Measurements from ENCODE around the gene THSD4. TPM values are rescaled to one million over a fixed set of nuclear protein-coding genes. Genes with fewer than 3 reads are reported as not detected.

THSD4 gene
- polyA plus RNA-seq, 2 of the 4 experiments (the other 2 are of a cell fraction) = 15.8 to 40.7 TPM

- TF ChIP-seq ZNF302 (CRISPR knock-in tag; IDR thresholded peaks at IDR 0.05) = no peak
- TF ChIP-seq RARB (CRISPR knock-in tag; IDR thresholded peaks at IDR 0.05) = 0 out of 2 replicates have a peak, but pooled peaks have one; percentile 21
- TF ChIP-seq KDM5A (IDR thresholded peaks at IDR 0.05) = no peak
- peak in 1 of 2 experiments; percentile 77; a peak in 4 of 5 replicates for TF ChIP-seq JUN (IDR thresholded peaks at IDR 0.05)
- peak; percentile 86 to 94 for TF ChIP-seq CEBPB (IDR thresholded peaks at IDR 0.05)
- TF ChIP-seq HOXB5 (CRISPR knock-in tag; IDR thresholded peaks at IDR 0.05) = peak; percentile 46; the same call in 1 of the 2 replicates
- TF ChIP-seq KDM1A (IDR thresholded peaks at IDR 0.05; ENCODE audit: low read depth) = no peak
- TF ChIP-seq ZSCAN20 (CRISPR knock-in tag; IDR thresholded peaks at IDR 0.05) = peak; percentile 82
- 0 out of 2 replicates have a peak, but pooled peaks have one; percentile 13 for TF ChIP-seq RCOR1 (IDR thresholded peaks at IDR 0.05; ENCODE audit: low read depth, low read length)
- TF ChIP-seq GATA3 (IDR thresholded peaks at IDR 0.05; ENCODE audit: borderline replicate concordance) = peak; percentile 84
- no peak for TF ChIP-seq FOXS1 (CRISPR knock-in tag; IDR thresholded peaks at IDR 0.05)
Observed at GRCh38 chr15:71294911-71295602, 179.8 kb downstream of the THSD4 start (continued).

- Histone ChIP-seq H3K4me1 (peaks cover 74% of the 10 kb centered on the region), H3K9me3 (peaks cover 7% of the 10 kb centered on the region; the same call in 1 of the 3 replicates), H3K4me3 (peak overlapping the region; percentile 1; the same call in 1 of the 3 replicates), H3K4me2 (peak overlapping the region; percentile 69), H3K27ac (peak overlapping the region; percentile 96 to 97)
- ATAC-seq (peak; percentile 52 to 66), DNase-seq (ENCODE audit: low read depth in 1 of 2, low spot score in 1 of 2) (peak; percentile 46 to 94), FAIRE-seq (no peak)
- CTCF ChIA-PET = interaction anchor here (0.8 to 3.8 kb wide), 13 partner anchors 13 to 505 kb away, joined by 3 to 20 read pairs (median 4); no protein-coding TSS in a partner anchor
- POLR2A ChIA-PET = interaction anchor here (0.6 to 2.3 kb wide), 11 partner anchors 17 to 505 kb away, joined by 3 to 22 read pairs (median 5); partner anchors contain the start of gene THSD4
- WGBS (ENCODE audit: missing lambda C conversion rate) = 0% methylated on average over 3 of the region's 3 CpGs
- TF ChIP-seq MAX (IDR thresholded peaks at IDR 0.05) = peak; percentile 14; the same call in 1 of the 2 replicates
- TF ChIP-seq BCL3 (IDR thresholded peaks at IDR 0.05) = peak; percentile 95; the same call in 2 of the 3 replicates
- peak; percentile 94 for TF ChIP-seq MAFK (IDR thresholded peaks at IDR 0.05; ENCODE audit: partially characterized antibody)
- no peak for TF ChIP-seq EHMT2 (IDR thresholded peaks at IDR 0.05; ENCODE audit: low read depth)
- TF ChIP-seq RCOR1 (IDR thresholded peaks at IDR 0.05; ENCODE audit: low read depth, low read length) = no peak
- no peak for TF ChIP-seq CBX2 (IDR thresholded peaks at IDR 0.05; ENCODE audit: borderline replicate concordance, low read depth)
- TF ChIP-seq MAZ (IDR thresholded peaks at IDR 0.05; ENCODE audit: borderline replicate concordance, low read depth, low read length) = no peak
- TF ChIP-seq FOSL2 (IDR thresholded peaks at IDR 0.05) = no peak; the same call in 1 of the 2 replicates
- TF ChIP-seq FOSL2 (CRISPR knock-in tag; IDR thresholded peaks at IDR 0.05) = peak; percentile 99
- peak; percentile 81 for TF ChIP-seq GATA3 (IDR thresholded peaks at IDR 0.05; ENCODE audit: borderline replicate concordance)
- no peak for TF ChIP-seq PHF8 (IDR thresholded peaks at IDR 0.05; ENCODE audit: borderline replicate concordance, low read depth)
- TF ChIP-seq TFCP2L1 (CRISPR knock-in tag; IDR thresholded peaks at IDR 0.05) = no peak
- TF ChIP-seq MYC (IDR thresholded peaks at IDR 0.05; ENCODE audit: borderline replicate concordance, low read length) = 0 out of 2 replicates have a peak, but pooled peaks have one; percentile 17
- no peak for TF ChIP-seq KDM1A (IDR thresholded peaks at IDR 0.05; ENCODE audit: low read depth)
- peak; percentile 19; the same call in 1 of the 2 replicates for TF ChIP-seq NPAS2 (CRISPR knock-in tag; IDR thresholded peaks at IDR 0.05; ENCODE audit: borderline replicate concordance)
- TF ChIP-seq, protein P1, sequence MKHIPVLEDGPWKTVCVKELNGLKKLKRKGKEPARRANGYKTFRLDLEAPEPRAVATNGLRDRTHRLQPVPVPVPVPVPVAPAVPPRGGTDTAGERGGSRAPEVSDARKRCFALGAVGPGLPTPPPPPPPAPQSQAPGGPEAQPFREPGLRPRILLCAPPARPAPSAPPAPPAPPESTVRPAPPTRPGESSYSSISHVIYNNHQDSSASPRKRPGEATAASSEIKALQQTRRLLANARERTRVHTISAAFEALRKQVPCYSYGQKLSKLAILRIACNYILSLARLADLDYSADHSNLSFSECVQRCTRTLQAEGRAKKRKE (CRISPR knock-in tag; IDR thresholded peaks at IDR 0.05; ENCODE audit: low read depth) = no peak
- TF ChIP-seq HOXB13 (CRISPR knock-in tag; IDR thresholded peaks at IDR 0.05; ENCODE audit: low read depth) = 0 out of 2 replicates have a peak, but pooled peaks have one; percentile 18
- TF ChIP-seq CEBPB (IDR thresholded peaks at IDR 0.05) = peak; percentile 98 to 99
- TF ChIP-seq FOXS1 (CRISPR knock-in tag; IDR thresholded peaks at IDR 0.05) = 0 out of 2 replicates have a peak, but pooled peaks have one; percentile 6
- TF ChIP-seq, protein P2, sequence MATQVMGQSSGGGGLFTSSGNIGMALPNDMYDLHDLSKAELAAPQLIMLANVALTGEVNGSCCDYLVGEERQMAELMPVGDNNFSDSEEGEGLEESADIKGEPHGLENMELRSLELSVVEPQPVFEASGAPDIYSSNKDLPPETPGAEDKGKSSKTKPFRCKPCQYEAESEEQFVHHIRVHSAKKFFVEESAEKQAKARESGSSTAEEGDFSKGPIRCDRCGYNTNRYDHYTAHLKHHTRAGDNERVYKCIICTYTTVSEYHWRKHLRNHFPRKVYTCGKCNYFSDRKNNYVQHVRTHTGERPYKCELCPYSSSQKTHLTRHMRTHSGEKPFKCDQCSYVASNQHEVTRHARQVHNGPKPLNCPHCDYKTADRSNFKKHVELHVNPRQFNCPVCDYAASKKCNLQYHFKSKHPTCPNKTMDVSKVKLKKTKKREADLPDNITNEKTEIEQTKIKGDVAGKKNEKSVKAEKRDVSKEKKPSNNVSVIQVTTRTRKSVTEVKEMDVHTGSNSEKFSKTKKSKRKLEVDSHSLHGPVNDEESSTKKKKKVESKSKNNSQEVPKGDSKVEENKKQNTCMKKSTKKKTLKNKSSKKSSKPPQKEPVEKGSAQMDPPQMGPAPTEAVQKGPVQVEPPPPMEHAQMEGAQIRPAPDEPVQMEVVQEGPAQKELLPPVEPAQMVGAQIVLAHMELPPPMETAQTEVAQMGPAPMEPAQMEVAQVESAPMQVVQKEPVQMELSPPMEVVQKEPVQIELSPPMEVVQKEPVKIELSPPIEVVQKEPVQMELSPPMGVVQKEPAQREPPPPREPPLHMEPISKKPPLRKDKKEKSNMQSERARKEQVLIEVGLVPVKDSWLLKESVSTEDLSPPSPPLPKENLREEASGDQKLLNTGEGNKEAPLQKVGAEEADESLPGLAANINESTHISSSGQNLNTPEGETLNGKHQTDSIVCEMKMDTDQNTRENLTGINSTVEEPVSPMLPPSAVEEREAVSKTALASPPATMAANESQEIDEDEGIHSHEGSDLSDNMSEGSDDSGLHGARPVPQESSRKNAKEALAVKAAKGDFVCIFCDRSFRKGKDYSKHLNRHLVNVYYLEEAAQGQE (IDR thresholded peaks at IDR 0.05) = no peak
- peak; percentile 15; the same call in 1 of the 2 replicates for TF ChIP-seq ZNF302 (CRISPR knock-in tag; IDR thresholded peaks at IDR 0.05)
- no peak for TF ChIP-seq CHD2 (IDR thresholded peaks at IDR 0.05; ENCODE audit: low read length, partially characterized antibody)
- TF ChIP-seq HOXA7 (CRISPR knock-in tag; IDR thresholded peaks at IDR 0.05) = 0 out of 2 replicates have a peak, but pooled peaks have one; percentile 20
- TF ChIP-seq, protein P3, sequence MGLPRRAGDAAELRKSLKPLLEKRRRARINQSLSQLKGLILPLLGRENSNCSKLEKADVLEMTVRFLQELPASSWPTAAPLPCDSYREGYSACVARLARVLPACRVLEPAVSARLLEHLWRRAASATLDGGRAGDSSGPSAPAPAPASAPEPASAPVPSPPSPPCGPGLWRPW (IDR thresholded peaks at IDR 0.05) = peak; percentile 92
- TF ChIP-seq RFX5 (IDR thresholded peaks at IDR 0.05) = no peak; the same call in 1 of the 2 replicates
Observed at GRCh38 chr15:71295603-71296314, 180.5 kb downstream of the THSD4 start.

Data from A549 (cell line).